ACHN (cell line): Measurements from ENCODE around the gene AKIRIN2.

Source experiments
- DNase-seq: peaks from one replicate; pipeline ENCODE4 v3.0.0-alpha.2; 2015
- in situ Hi-C: cut with HindIII; loops from 2 replicates; pipeline ENCODE4 v1.10.0; 2017; ENCODE audit warnings: low sequenced_read_pairs, low pct_ligation_motif_present, low pct_unique_long_range_greater_than_20kb

AKIRIN2 gene

GRCh38 chr6:87628424-87628823, 73.6 kb downstream of the AKIRIN2 start:
- in situ Hi-C loops = no loop called here

More at GRCh38 chr6:87628424-87628823, 73.6 kb downstream of the AKIRIN2 start:
- DNase-seq = no peak
